ENCODE measurements around the gene SV2A.

DNA sequence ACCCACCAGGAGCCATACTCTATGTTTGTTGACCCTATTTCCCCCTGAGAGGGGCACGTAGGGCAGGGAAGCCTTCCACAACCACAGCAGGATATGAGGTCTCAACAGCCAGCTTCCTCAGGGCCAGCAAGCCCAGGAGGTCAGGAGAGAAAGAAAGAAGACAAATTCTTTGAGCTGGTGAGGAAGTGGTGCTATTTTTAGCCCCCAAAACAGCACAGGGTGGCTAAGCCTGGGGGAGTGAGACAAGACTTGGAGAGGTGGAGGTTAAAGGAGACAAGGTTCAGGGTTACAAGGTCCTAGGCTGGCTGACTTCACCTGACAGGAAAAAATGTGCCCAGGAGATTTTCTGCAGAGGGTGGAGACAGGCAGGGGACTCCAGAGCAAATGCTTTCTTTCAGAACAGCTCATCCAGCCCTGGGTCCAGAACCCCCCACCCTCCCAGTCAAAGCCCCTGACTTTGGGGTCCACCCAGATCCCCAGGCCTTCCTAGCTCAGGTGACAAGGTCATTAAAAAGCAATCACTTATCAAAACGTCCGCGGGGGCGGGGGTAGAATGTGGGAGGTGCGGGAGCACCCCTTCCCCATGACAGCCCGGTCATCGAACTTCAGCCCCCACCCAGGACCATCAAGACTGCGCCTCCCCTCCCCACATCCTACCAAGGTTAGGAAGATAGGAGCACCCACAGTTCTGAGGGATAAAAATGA is 1.3 kb downstream of the SV2A start:
- TF ChIP-seq, protein P1, sequence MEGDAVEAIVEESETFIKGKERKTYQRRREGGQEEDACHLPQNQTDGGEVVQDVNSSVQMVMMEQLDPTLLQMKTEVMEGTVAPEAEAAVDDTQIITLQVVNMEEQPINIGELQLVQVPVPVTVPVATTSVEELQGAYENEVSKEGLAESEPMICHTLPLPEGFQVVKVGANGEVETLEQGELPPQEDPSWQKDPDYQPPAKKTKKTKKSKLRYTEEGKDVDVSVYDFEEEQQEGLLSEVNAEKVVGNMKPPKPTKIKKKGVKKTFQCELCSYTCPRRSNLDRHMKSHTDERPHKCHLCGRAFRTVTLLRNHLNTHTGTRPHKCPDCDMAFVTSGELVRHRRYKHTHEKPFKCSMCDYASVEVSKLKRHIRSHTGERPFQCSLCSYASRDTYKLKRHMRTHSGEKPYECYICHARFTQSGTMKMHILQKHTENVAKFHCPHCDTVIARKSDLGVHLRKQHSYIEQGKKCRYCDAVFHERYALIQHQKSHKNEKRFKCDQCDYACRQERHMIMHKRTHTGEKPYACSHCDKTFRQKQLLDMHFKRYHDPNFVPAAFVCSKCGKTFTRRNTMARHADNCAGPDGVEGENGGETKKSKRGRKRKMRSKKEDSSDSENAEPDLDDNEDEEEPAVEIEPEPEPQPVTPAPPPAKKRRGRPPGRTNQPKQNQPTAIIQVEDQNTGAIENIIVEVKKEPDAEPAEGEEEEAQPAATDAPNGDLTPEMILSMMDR (IDR thresholded peaks at IDR 0.05) = no peak
- TF ChIP-seq POLR2A (IDR thresholded peaks at IDR 0.05) (no peak), POLR2AphosphoS5 (IDR thresholded peaks at IDR 0.05) (no peak), EP300 (IDR thresholded peaks at IDR 0.05) (no peak)
